ENCODE results near the gene TRIM72. TPM values are rescaled to one million over a fixed set of nuclear protein-coding genes. Genes with fewer than 3 reads are reported as not detected.
"Not testable (repeated sequence)": the region's sequence is repeated elsewhere in the genome, so short reads cannot be mapped to it uniquely, and the experiment has no call there.

TRIM72 gene
- polyA plus RNA-seq, 3 donors: 0.06 to 0.07 (median 0.06) TPM

DNA sequence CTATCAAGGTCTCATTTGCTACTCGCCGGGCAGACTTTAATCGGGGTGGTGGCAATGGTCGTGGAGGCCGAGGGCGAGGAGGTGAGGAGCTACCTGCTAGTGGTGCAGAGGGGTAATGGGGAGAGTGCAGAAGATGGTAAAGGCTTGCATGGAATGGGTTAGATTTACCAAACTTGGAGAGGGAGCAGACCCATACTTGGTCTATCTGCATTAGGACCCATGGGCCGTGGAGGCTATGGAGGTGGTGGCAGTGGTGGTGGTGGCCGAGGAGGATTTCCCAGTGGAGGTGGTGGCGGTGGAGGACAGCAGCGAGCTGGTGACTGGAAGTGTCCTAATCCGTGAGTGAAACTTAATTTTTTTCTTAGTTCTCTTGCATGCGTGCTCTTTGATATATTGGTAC lies 23.9 kb upstream of the TRIM72 start:
- no peak for DNase-seq (ENCODE audit: low read depth in 3 of 3, low spot score in 2 of 3)

DNA sequence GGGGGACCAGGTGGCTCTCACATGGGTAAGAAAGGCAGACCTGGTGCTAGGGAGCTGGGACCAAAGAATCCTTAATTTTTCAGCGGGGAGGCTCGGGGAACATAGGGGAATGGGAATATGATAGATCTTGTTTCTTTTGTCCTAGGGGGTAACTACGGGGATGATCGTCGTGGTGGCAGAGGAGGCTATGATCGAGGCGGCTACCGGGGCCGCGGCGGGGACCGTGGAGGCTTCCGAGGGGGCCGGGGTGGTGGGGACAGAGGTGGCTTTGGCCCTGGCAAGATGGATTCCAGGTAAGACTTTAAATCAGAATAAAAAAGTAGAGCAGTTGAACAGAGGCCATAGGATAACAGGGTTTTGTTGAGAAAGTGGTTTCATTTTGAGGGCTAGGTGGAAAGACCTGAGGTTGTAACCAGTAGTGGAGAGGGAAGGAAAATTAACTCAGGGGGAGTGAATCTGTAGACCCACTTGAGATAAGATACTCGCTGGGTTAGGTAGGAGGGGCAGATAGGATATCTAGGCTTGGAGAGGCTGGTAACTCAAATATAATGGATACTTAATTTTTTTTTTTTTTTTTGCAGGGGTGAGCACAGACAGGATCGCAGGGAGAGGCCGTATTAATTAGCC lies 23.0 kb upstream of the TRIM72 start:
- no peak for DNase-seq (ENCODE audit: low read depth in 3 of 3, low spot score in 2 of 3)

DNA sequence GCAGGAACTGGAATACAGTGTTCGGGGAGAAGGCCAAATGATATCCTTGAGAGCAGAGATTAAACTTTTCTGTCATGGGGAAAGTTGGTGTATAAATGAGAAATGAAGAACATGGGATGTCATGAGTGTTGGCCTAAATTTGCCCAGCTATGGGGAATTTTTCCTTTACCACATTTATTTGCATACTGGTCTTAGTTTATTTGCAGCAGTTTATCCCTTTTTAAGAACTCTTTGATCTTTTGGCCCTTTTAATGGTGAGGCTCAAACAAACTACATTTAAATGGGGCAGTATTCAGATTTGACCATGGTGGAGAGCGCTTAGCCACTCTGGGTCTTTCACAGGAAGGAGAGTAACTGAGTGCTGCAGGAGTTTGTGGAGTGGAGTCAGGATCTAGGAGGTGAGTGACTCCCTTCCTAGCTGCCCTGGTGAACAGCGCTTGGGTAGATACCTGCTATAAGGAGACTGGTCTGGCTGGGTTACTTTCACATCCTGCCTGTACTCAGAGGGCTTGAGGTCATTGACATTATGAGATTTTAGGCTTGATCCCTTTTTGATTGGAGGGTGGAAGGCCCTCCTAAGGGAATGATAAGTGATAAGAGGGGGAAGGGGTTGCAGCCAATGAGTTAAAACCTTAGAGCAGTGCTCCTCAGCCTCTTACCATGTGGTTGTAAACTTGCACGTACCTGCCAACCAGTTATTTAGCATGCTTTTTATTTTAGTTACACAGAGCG lies 22.1 kb upstream of the TRIM72 start:
- no peak for DNase-seq (ENCODE audit: low read depth in 3 of 3, low spot score in 2 of 3)

- DNase-seq (ENCODE audit: low read depth in 3 of 3, low spot score in 2 of 3): no peak
Measured at GRCh38 chr16:31192856-31193642, 20.9 kb upstream of the TRIM72 start.

GRCh38 chr16:31193874-31194273 lies 20.0 kb upstream of the TRIM72 start:
- DNase-seq (ENCODE audit: low read depth in 3 of 3, low spot score in 2 of 3): no peak

DNA sequence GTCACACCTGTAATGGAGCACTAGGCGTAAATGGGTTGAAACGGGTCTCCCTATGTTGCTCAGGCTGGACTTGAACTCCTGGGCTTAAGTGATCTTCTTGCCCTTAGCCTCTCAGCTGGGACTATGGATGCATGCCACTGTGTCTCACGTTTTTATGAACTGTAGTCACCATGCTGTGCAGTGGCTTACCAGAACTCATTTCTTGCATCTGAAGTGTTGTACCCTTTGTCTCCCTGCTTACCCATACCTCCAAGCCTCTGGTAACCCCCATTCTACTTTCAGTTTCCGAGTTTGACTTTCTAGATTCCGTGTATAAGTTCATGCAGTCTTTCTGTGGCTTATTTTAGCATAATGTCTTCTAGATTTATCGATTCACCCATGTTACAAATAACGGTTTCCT lies 19.0 kb upstream of the TRIM72 start:
- DNase-seq (ENCODE audit: low read depth in 3 of 3, low spot score in 2 of 3): no peak

DNA sequence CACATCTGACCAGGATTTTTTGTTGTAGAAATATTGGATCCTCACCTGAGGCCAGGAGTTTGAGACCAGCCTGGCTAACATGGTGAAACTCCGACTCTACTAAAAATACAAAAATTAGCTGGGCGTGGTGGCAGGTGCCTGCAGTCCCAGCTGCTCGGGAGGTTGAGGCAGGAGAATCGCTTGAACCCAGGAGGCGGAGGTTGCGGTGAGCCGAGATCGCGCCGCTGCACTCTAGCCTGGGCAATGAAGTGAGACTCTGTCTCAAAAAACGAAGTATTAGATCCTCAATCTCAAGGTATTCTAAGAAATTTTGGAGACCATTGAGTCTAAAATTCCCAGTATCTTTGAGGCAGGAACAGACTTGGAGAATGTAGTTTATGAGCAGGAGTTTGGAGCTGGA lies 18.1 kb upstream of the TRIM72 start:
- DNase-seq (ENCODE audit: low read depth in 3 of 3, low spot score in 2 of 3): not testable (repeated sequence)

- no peak for DNase-seq (ENCODE audit: low read depth in 3 of 3, low spot score in 2 of 3)
Measured at GRCh38 chr16:31196324-31197088, 17.4 kb upstream of the TRIM72 start.

DNA sequence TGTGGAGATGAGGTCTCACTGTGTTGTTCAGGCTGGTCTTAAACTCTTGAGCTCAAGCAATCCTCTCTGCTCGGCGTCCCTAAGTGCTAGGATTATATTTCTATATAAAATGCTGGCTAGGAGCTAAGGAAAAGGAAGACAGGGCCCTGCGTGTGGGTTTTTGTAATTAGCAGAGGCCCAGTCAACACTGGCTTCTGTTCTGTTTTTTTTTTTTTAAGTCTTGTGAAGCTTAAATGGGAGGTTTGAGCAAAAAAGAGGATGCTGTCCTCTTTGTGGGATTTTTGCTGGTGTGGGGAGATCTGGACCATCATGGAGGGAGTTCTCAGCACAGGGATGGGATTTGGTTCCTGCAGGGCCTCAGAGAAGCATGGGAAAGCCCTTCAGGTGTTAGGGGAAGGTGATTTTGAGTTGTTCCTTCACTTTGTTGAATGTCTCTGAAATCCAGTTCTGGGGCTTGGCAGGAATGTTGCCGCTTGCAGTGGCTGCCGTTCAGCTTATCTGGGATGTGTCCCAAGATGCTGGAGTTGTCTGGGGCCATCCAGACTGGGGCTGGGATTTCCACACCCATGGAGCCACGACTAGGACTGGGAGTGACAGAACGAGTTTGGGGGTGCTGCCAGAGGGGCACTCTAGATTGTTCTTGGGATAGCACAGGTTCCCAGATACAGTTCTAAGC lies 15.6 kb upstream of the TRIM72 start:
- DNase-seq (ENCODE audit: low read depth in 3 of 3, low spot score in 2 of 3): no peak

DNA sequence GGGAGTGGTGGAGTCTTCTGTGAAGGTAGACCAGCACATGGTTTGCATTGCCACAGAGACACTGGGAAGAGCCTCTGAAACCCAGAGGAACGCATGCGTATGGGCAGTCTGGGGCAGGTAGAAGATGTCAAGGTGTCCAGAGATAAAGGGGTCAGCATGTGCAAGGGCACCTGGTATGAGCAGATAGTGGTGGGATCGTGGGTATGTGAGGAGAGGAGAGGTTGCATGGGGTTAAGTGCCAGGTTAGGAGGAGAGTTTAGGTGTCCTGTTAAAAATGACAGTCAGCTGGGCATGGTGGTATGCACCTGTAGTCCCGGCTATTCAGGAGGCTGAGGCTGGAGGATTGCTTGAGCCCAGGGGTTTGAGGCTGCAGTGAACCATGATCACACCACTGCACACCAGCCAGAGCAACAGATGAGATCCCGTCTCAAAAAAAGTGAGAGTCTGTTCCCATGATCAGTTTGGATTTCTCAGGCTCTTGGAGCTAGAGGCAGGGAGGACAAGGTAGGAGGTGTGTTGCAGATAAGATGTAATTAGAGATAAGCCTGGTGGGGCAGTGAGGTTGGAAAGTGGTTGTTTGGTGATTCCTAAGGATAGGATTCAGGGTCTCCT lies 14.4 kb upstream of the TRIM72 start:
- no peak for DNase-seq (ENCODE audit: low read depth in 3 of 3, low spot score in 2 of 3)

- DNase-seq (ENCODE audit: low read depth in 3 of 3, low spot score in 2 of 3): not testable (repeated sequence)
Measured at GRCh38 chr16:31200111-31200510, 13.8 kb upstream of the TRIM72 start.

DNA sequence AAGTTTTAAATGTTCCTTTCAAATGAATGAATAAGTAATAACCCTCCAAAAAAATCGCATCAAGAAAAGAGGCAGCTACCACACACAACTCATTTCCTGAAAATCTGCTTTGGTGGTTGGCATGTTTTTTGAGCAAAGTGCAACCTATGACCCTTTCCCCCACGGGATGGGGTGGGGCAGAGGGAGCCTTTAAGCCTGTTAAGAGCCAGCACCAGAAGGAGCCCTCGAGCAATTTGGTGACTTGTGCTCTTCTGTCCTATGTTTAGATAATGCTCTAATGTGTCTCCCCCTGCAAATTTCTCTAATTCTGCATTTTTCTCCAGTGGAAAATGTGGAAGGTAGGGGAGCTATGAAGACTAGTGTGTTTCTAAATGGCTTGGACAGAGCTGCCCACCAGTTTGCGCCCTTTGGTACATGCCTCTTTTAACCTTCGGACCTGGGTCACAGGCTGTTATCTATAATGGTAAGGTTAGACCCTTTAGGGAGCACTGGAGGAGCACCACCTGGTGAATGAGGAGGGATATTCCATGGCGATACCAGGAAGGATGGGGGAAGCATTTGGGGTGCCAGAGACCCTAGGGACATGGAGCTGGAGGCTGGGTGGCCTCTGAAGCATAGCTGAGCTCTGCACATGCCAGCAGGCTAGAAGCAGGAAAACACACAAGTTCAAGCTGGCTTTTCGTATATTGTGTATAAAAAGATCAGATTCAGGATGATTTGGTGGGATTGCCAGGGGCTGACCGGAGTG lies 12.9 kb upstream of the TRIM72 start:
- DNase-seq (ENCODE audit: low read depth in 3 of 3, low spot score in 2 of 3): no peak

DNA sequence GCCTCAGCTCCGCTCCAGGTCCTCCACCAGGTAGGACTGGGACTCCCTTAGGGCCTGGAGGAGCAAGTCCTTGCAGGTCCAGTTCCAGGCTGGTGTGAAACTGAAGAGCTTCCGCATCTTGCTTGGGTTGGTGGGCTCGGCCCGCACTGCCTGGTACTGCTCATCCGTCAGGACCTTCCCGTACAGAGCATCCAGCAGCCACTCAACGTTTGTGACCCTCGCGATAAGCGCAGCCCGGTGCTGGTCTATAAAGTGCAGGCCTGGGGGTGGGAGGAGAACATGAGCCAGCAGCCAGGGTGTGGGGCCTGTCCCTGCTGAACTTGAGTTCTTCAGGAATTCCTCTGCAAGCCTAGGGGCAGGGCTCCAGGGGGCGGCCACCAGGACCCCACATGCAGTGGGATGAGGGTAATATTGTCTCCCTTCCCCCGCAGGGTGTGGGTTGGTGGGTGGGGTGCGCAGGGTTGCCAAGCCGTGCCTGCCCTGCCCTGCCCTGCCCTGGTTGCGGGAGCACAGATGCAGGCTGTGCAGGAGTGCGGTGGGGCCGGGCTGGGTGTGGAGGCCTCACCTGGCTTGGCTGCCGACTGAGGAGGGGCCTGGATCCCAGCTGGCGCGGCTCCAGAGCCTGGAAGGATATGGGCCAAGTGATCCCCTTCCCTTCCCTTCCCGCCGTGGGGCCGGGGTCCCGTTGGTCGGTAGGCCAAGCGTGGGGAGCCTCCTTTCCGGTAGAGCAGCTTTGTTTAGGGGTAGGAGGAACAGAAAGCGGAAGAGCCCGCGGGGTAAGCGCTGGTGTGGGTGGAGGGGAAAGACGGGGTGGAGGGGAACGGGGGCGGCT lies 12.1 kb upstream of the TRIM72 start:
- DNase-seq (ENCODE audit: low read depth in 3 of 3, low spot score in 2 of 3): no peak

- no peak for DNase-seq (ENCODE audit: low read depth in 3 of 3, low spot score in 2 of 3)
Measured at GRCh38 chr16:31202414-31203375, 11.2 kb upstream of the TRIM72 start, which contains the start of gene PYCARD. PYCARD (minus strand) TSS chr16:31202760; CDS start chr16:31202690, 70 bp downstream.

- no peak for DNase-seq (ENCODE audit: low read depth in 3 of 3, low spot score in 2 of 3)
Measured at GRCh38 chr16:31204871-31205666, 8.8 kb upstream of the TRIM72 start.

DNA sequence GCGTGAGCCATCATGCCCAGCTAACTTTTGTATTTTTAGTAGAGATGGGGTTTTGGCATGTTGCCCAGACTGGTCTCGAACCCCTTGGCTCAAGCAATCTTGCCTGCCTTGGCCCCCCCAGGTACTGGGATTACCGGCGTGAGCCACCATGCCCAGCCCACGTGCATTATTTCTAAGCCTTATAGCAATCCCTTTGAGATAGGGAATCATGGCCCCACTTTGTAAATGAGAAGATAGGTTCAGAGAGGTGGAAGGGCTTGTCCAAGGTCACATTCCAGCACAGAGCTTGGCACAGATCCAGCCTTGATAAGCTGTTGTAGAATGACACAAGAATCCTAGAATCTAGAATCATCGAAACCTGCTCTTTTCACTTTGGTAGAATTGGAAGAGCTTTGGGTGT lies 7.1 kb upstream of the TRIM72 start:
- DNase-seq (ENCODE audit: low read depth in 3 of 3, low spot score in 2 of 3): no peak
